Measurements from ENCODE around the gene CIAO2B.

Gene CIAO2B

DNA sequence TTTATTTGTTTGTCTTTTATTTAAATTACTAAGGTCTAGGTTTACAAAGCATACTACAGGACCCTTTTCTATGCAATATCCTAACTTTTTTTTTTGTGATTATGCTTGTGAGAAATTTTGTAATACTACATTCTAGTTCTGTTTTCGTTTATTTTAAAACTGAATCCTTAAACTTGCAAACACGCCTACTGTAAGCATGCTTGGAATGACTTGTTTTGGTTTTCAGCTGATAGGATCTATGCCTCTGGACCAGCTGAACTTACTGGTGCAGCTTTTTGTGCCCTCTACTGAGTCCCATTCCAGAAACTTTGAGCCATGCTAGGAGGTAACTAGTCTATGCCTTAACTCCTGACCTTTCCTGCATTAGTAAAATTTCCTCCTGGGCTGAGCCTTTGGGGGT, 47.9 kb downstream of the CIAO2B start:
- DNase-seq (ENCODE audit: low read depth): no peak

DNA sequence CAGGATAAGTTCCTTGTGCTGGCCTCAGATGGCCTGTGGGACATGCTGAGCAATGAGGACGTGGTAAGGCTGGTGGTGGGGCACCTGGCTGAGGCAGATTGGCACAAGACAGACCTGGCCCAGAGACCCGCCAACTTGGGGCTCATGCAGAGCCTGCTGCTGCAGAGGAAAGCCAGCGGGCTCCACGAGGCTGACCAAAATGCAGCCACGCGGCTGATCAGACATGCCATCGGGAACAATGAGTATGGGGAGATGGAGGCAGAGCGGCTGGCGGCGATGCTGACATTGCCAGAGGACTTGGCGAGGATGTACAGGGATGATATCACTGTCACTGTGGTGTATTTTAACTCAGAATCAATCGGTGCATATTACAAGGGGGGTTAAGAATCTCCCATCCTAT, 48.7 kb downstream of the CIAO2B start:
- DNase-seq (ENCODE audit: low read depth): no peak

DNA sequence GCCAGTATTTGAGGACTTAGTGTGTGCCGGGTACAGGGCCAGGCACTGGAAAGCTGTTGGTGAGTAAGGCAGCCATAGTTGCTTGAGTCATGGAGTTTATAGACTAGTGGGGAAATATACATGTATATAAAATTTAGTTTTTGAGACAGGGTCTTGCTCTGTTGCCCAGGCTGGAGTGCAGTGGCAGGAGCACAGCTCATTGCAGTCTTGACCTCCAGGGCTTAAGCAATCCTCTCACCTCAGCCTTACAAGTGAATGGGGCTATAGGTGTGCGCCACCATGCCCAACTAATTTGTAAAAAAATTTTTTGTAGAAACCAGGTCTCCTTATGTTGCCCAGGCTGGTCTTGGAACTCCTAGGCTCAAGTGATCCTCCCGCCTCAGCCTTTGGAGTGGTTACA, 51.5 kb downstream of the CIAO2B start:
- DNase-seq (ENCODE audit: low read depth): no peak

Data from activated T-cell treated with anti-CD3 and anti-CD28 coated beads for 48 hours (primary cell).